H1 (cell line): ENCODE results near the gene ELL. TPM values are rescaled to one million over a fixed set of nuclear protein-coding genes. Genes with fewer than 3 reads are reported as not detected.

Source experiments
- MAX ChIP-seq: IDR thresholded peaks from 2 replicates; pipeline ENCODE4 v1.6.1; 2012; ENCODE audit warnings: inconsistent platforms
- RAD21 ChIP-seq, 2 experiments: IDR thresholded peaks in 1 of 2; conservative IDR thresholded peaks in 1 of 2; 2 replicates each; pipeline ENCODE4 v1.6.1; 2011; ENCODE audit warnings: low read depth in 2 of 2, low read length in 2 of 2, improper control_type of control experiment in 1 of 2, inconsistent platforms in 1 of 2, mild to moderate bottlenecking in 1 of 2, moderate library complexity in 1 of 2
- RFX5 ChIP-seq: IDR thresholded peaks from 2 replicates; pipeline ENCODE4 v1.6.1; 2011; ENCODE audit warnings: low read depth, low read length, improper control_type of control experiment, borderline replicate concordance
- polyA plus RNA-seq, 7 experiments: library from polyadenylated mRNA; depleted of rRNA in 3 of 7; stranded (reverse) in 5 of 7; unstranded in 2 of 7; fragments of >200 nt in 5 of 7; fragments of 200-250 nt in 2 of 7; gene quantifications; 1 replicate in 5 of 7; 2 replicates in 1 of 7; 4 replicates in 1 of 7; pipeline versions ENCODE4 v1.2.1 to v1.2.3, GENCODE V29; 2011 to 2013; ENCODE audit warnings: missing spikeins in 2 of 7, mixed read lengths in 2 of 7
- total RNA-seq: library from RNA; stranded (reverse); fragmentation: NEBNext Ultra II Directional; extraction: Animal tissue kit (Norgen Biotek cat#: 25700); gene quantifications from 2 replicates; pipeline ENCODE4 v1.2.1, GENCODE V29; 2021

ELL gene
- total and polyA plus RNA-seq, 2 of the 8 experiments (the other 6 are each of a cell fraction or from before 2014, with no cell fraction given) = 5.2 to 10.5 TPM

- TF ChIP-seq RFX5 (no peak), RAD21 (IDR thresholded peaks at IDR 0.05 in 1 of 2, conservative IDR thresholded peaks at IDR 0.05 in 1 of 2; ENCODE audit: low read depth in 2 of 2, low read length in 2 of 2) (no peak), MAX (no peak)
Observed at GRCh38 chr19:18421371-18421959, 100.4 kb downstream of the ELL start (continued).
